GM21723 (cell line): ENCODE data around the gene SGCB.
"Not testable (repeated sequence)": the region's sequence is repeated elsewhere in the genome, so short reads cannot be mapped to it uniquely, and the experiment has no call there.

ENCODE experiments used
- ATAC-seq: cut with Tn5 transposase; IDR thresholded peaks from one replicate; pipeline ENCODE4 v1.9.1; 2021; ENCODE audit warnings: mild to moderate bottlenecking, moderate library complexity; ENCODE audit not compliant: unreplicated experiment

The SGCB gene

GRCh38 chr4:52038103-52038912 is at the start of gene SGCB:
Gene SGCB (minus strand): TSS chr4:52038299. CDS start chr4:52038259, 40 bp downstream.
- ATAC-seq: peak; percentile 95

DNA sequence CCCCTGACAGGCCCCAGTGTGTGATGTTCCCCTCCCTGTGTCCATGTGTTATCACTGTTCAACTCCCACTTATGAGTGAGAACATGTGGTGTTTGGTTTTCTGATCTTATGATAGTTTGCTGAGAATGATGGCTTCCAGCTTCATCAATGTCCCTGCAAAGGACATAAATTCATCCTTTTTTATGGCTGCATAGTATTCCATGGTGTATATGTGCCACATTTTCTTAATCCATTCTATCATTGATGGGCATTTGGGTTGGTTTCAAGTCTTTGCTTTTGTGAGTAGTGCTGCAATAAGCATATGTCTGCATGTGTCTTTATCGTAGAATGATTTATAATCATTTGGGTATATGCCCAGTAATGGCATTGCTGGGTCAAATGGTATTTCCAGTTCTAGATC is 48.3 kb upstream of the SGCB start:
- not testable (repeated sequence) for ATAC-seq

GRCh38 chr4:52081216-52081615 is 43.1 kb upstream of the SGCB start:
- ATAC-seq: no peak

- ATAC-seq: no peak
Measured at GRCh38 chr4:52079659-52080058, 41.6 kb upstream of the SGCB start.

- no peak for ATAC-seq
Measured at GRCh38 chr4:52076731-52077130, 38.6 kb upstream of the SGCB start.

- no peak for ATAC-seq
Measured at GRCh38 chr4:52071791-52072546, 33.9 kb upstream of the SGCB start.

- ATAC-seq: no peak
Measured at GRCh38 chr4:52069571-52069970, 31.5 kb upstream of the SGCB start.

GRCh38 chr4:52059372-52059771 is 21.3 kb upstream of the SGCB start:
- ATAC-seq: no peak

DNA sequence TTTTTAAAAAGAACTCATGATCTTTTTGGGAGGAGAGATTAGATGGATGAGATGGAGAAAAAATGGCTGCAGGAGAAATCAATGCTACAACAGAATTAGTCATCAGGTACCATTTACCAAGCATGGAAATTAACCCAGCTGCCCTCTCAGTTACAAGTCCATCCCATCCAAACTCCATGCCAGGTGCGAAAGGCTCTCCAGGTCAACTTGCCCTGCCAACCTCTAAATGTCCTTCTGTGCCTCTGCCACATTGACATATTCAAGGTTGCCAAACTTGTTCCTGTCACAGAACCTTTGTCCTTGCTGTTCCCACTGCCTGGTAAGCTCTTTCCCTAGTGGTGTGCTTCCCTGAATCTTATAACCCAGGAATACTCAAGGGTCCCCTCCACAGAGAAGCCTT is 20.2 kb upstream of the SGCB start:
- no peak for ATAC-seq

DNA sequence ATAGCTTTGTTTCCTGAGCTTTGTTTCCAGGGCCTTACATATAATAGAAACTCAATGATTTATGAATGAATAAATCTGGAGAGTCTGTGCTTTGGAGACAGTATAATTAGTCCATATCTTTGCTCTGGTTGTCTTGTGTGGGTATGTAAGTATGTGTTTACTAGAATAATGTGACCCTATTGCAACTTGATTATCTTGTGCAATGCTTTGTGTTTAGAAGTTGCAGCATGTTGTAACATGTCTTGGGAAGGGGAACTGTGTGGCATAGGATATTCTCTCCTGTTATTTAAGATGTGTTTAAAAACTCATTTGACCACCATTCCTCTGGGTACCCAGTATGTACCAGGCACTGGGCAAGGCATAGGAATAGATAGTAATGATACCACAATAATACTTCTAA is 19.1 kb upstream of the SGCB start:
- no peak for ATAC-seq

- ATAC-seq: no peak
Measured at GRCh38 chr4:52054254-52054653, 16.2 kb upstream of the SGCB start.

- peak; percentile 53 for ATAC-seq
Measured at GRCh38 chr4:52052475-52052780, 14.3 kb upstream of the SGCB start.

- ATAC-seq: peak; percentile 68
Measured at GRCh38 chr4:52051615-52052474, 13.7 kb upstream of the SGCB start.

DNA sequence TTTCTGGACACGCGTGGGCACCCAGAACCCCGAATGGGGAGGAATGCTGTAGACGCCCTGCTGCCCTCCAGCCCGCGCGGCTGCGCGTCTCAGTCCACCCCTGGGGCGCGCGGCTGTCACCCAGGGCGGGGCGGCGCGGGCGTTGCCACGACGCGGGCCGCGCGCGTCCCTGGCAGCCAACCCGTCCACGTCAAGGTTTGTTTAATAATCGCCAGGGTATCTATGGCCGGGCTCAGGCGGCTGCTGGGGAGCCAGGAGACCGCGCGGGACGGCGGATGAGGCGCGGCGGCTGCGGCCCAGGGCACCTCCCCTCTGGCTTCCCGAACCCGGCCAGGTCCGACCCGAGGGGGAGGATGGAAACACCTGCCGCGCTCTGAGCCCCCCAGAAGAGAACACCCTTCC is 13.1 kb upstream of the SGCB start, which contains the start of gene SPATA18:
Gene SPATA18 (plus strand): TSS at position 92 of the 402 bp plus-strand sequence. CDS start 401 bp downstream, outside the sequence.
- peak; percentile 51 for ATAC-seq

GRCh38 chr4:52049266-52049665 is 11.2 kb upstream of the SGCB start:
- no peak for ATAC-seq

- no peak for ATAC-seq
Measured at GRCh38 chr4:52045028-52045427, 6.9 kb upstream of the SGCB start.

DNA sequence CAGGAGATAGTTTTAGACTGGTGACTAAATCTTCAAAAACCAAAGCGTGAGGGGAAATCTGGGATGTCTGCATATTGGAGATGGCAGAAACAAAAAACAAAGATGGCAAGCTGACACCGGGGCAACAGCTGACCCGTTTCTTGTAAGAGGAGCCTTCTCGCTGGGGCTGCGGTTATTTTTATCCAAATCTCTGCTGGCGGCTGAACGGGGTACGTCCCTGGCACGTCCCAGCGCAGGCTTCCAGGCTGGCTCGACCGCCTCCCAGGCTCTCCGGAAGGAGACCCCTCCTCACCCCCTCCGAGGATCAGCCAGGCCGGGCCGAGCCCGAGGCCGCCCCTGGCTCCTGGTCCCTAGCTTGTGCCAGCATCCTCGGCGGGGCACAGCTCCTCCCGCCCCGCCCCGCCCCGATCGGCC is 403 bp downstream of the SGCB start:
- ATAC-seq: peak; percentile 64

DNA sequence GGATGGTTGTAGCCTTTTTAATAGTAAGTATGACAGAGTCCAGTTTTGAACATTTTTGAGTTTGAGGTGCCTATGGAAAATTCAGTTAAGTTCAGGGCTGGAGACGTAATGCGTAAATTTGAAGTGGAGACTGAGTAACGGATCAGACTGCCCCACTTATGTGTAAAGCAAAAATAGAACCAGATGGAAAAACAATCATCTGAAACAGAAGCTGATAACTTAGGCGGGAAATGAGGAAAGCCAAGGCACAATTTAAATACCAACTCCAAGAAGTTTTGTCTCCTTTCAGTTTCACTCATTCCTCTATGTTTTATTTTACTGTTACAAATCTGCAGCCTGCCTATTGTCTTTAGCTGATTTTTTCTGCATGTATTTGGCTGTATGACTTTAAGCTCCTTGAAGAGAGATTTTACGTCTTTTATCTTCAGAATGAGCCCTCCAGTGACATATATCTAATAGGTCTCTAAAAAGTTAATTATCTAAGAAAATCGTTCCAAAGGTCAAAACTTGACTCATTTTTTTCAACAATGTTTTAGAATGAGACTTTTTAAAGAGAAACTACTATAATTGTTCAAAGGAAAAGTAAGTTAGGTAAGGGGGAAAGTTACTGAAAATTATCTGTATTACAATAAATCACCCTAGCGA is 1.1 kb downstream of the SGCB start:
- ATAC-seq: no peak

DNA sequence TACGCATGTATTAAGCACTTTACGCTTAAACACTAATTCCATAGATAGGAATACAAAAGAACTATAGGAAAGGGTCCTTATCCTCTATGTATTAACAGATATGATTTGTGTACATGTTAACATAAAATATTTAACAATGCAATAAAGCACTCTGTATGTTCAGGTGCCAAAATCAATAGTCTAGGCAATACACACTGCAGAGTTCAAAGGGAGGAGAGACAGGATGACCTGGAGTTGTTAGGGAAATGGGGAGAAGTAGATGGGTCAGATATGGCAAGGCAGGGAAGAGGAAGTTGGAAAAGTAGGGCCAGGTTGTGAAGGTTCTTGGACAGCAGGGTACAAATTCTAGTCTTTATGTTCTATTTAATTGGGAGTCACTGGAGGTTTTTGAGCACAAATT is 2.9 kb downstream of the SGCB start:
- ATAC-seq: no peak

DNA sequence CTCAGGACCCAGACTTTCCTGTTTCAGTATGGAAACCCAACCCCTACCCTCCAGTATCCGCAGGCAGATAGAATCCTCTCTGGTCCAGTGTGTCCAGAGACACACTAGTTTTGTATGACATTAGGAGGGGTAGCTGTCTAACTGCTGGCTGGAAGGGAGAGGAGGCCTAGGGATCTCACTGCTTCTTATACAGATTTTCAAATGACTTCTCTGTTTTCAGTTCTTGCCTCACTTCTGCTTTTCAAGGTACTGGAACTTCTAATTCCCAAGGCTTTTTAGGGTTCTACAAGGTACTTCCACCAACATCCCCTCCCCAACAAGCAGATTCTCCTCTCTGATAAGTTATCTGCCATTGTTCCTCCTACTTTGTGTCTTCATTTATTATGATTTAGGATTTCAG is 6.1 kb downstream of the SGCB start:
- ATAC-seq: no peak

- ATAC-seq: no peak
Measured at GRCh38 chr4:52028970-52029369, 9.1 kb downstream of the SGCB start.
